ENCODE results near the gene FIZ1. TPM values are rescaled to one million over a fixed set of nuclear protein-coding genes. Genes with fewer than 3 reads are reported as not detected.

The FIZ1 gene
- total RNA-seq, 2 donors from 2014 or later, result 9.2 to 10.7 TPM

Other genes starting within 250 kb of the FIZ1 start
- gene COX6B2, start 244.8 kb downstream of the FIZ1 start, total RNA-seq, result 1 to 10 TPM in 1 of 2 donors, under 1 TPM in 1; 0.62 to 1.4 TPM
- gene GARIN5B, start 236.3 kb downstream of the FIZ1 start, total RNA-seq, result under 1 TPM in 1 of 2 donors, not detected in 1; 0.07 TPM
- gene IL11, start 229.1 kb downstream of the FIZ1 start, total RNA-seq, result under 1 TPM; 0.25 to 0.89 TPM
- gene TMEM190, start 222.7 kb downstream of the FIZ1 start, total RNA-seq, result not detected
- gene TMEM238, start 215.2 kb downstream of the FIZ1 start, total RNA-seq, result 10 to 100 TPM; 14.6 to 19.5 TPM
- gene RPL28, start 213.6 kb downstream of the FIZ1 start, total RNA-seq, result 1,000 to 10,000 TPM; 3,164 to 3,616 TPM
- gene UBE2S, start 191.7 kb downstream of the FIZ1 start, total RNA-seq, result 10 to 100 TPM; 64.6 to 78.1 TPM
- gene SHISA7, start 156.2 kb downstream of the FIZ1 start, total RNA-seq, result not detected
- 1 to 10 TPM; 6.5 to 7.2 TPM for gene ISOC2, start 137.9 kb downstream of the FIZ1 start, total RNA-seq
- not detected for gene C19orf85, start 134.8 kb downstream of the FIZ1 start, total RNA-seq
- 10 to 100 TPM; 19.4 to 25.5 TPM for gene ZNF628, start 122.9 kb downstream of the FIZ1 start, total RNA-seq
- 10 to 100 TPM in 1 of 2 donors, 1 to 10 TPM in 1; 9.1 to 11.9 TPM for gene NAT14, start 114.3 kb downstream of the FIZ1 start, total RNA-seq
- gene SSC5D, start 111.1 kb downstream of the FIZ1 start, total RNA-seq, result under 1 TPM; 0.08 to 0.47 TPM
- gene SBK2, start 62.4 kb downstream of the FIZ1 start, total RNA-seq, result not detected
- gene SBK3, start 54.0 kb downstream of the FIZ1 start, total RNA-seq, result not detected
- gene ZNF579, start 18.7 kb downstream of the FIZ1 start, total RNA-seq, result 1 to 10 TPM; 5.9 to 6.2 TPM
- 10 to 100 TPM; 16.6 to 17.0 TPM for gene ZNF524, start 771 bp upstream of the FIZ1 start, total RNA-seq
- gene ZNF865, start 6.1 kb upstream of the FIZ1 start, total RNA-seq, result 10 to 100 TPM; 12.6 to 12.8 TPM
- gene ZNF784, start 25.0 kb upstream of the FIZ1 start, total RNA-seq, result 10 to 100 TPM; 11.3 to 13.8 TPM
- 10 to 100 TPM; 40.3 to 41.8 TPM for gene ZNF580, start 41.5 kb upstream of the FIZ1 start, total RNA-seq
- gene ZNF581, start 44.1 kb upstream of the FIZ1 start, total RNA-seq, result 10 to 100 TPM; 24.7 to 26.3 TPM
- gene CCDC106, start 48.7 kb upstream of the FIZ1 start, total RNA-seq, result 1 to 10 TPM; 1.1 to 1.6 TPM
- 100 to 1,000 TPM; 248 to 258 TPM for gene U2AF2, start 55.5 kb upstream of the FIZ1 start, total RNA-seq
- 10 to 100 TPM; 42.5 to 44.1 TPM for gene EPN1, start 75.7 kb upstream of the FIZ1 start, total RNA-seq
- gene NLRP9, start 138.9 kb upstream of the FIZ1 start, total RNA-seq, result not detected
- not detected for gene RFPL4A, start 159.6 kb upstream of the FIZ1 start, total RNA-seq
- gene RFPL4AL1, start 169.6 kb upstream of the FIZ1 start, total RNA-seq, result not detected
- not detected for gene NLRP11, start 232.5 kb upstream of the FIZ1 start, total RNA-seq
- gene NLRP4, start 237.0 kb upstream of the FIZ1 start, total RNA-seq, result not detected